ENCODE results near the gene NUMB. TPM values are rescaled to one million over a fixed set of nuclear protein-coding genes. Genes with fewer than 3 reads are reported as not detected.
A peak's percentile ranks its signal among the peaks of the same experiment; 100 is the strongest.

Gene NUMB
- 116 and 128 TPM in 2 replicates for total RNA-seq
- polyA plus RNA-seq: 164 and 210 TPM in 2 replicates
- 121 and 133 TPM in 2 replicates for polyA plus RNA-seq (2011; cell fraction: cytosol; rRNA removed)
- 224 and 247 TPM in 2 replicates for polyA plus RNA-seq (2011; cell fraction: nucleus; rRNA removed)
- 87.1 and 111 TPM in 2 replicates for polyA plus RNA-seq (2012)
- polyA minus RNA-seq: 389 and 406 TPM in 2 replicates
- polyA minus RNA-seq (2011; cell fraction: cytosol; rRNA and poly(A)+ RNA removed): 30.2 TPM
- 207 and 280 TPM in 2 replicates for polyA minus RNA-seq (2011; cell fraction: nucleus; rRNA and poly(A)+ RNA removed)
- Bru-seq, nascent RNA: percentile 95 among the genes with signal in this experiment
- percentile 83 among the genes with signal in this experiment for BruChase-seq, experiment 1, labeled RNA remaining after a 6-hour chase
- percentile 91 among the genes with signal in this experiment for BruChase-seq, experiment 2, labeled RNA remaining after a 2-hour chase
- long read RNA-seq, transcript NUMB-211 (11 exons, 3,607 nt): major isoform, 49 of 205 reads
- long read RNA-seq, transcript NUMB-215 (12 exons, 3,037 nt): minor isoform, 21 of 205 reads
- long read RNA-seq, partial matches to known transcripts: 22 of 205 reads
- long read RNA-seq, other reads (novel, unspliced or antisense): 107 of 205 reads

DNA sequence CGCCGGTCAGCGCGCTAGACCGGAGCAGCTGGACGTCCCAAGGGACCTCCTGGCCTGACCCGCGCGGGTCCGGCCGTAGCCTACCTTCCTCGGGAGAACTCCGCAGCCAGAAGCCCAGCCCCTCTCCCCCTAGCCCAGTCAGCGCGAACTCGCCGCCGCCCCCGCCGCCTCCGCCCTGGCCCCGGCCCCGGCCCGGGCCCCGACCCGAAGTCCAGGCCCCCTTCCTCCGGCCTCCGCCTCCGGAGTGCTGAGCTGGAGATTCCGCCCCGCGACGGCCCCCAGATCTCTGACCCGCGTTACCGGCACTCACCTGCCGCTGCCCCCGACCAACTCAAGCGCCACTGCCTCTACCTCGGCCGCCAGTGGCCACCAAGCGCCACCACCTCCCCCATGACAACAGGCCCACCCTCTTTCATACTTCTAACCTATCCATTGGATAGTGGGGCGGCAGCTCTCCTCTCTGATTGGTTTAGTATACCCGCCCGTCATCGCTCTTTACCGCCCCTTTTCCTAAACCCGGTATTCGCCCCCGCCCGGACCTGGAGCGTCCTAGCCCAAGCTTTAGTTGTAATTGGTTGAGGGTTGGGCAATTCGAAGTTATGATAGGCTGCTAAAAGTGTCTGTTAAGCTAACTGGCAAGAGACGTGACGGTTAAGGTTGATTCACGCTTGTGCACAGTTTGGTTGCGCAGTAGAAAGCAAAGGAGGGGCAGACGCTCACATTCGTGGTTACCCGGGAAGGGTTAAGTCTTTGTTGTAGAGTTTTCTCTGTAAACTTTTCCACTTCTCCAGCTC is at the start of gene NUMB:
TSS of gene NUMB (minus strand) at position 364 of the 794 bp plus-strand sequence. CDS start 102,795 bp downstream, outside the sequence.
- Histone ChIP-seq H3K27ac (ENCODE audit: insufficient read depth, low read depth, low read length) (peak within 1 kb of the TSS; percentile 79), H2AFZ (ENCODE audit: low read depth, low read length) (peak within 1 kb of the TSS; percentile 71), H3K4me2 (ENCODE audit: insufficient read depth, low read length) (peak within 1 kb of the TSS; percentile 92), H3K27me3 (ENCODE audit: control insufficient read depth in 2 of 2, insufficient read depth in 2 of 2, low read length in 2 of 2) (no peaks in the 10 kb centered on the region), H3K9me3 (replicated peaks; ENCODE audit: control insufficient read depth, insufficient read depth, low read length) (no peaks in the 10 kb centered on the region), H3K4me1 (ENCODE audit: control insufficient read depth, extremely low read depth, insufficient read depth, low read length) (peaks cover 67% of the 10 kb centered on the region), H3K36me3 (ENCODE audit: control insufficient read depth in 2 of 2, extremely low read depth in 1 of 2, insufficient read depth in 2 of 2, low read length in 2 of 2) (no peaks in the 10 kb centered on the region), H3K4me3 (replicated peaks in 1 of 3; ENCODE audit: insufficient read depth in 1 of 3, low read depth in 1 of 3, low read length in 3 of 3) (peak within 1 kb of the TSS; percentile 76 to 98 (median 98)), H4K20me1 (replicated peaks; ENCODE audit: control insufficient read depth, extremely low read depth, insufficient read depth, low read length) (peaks cover 3% of the 10 kb centered on the region), H3K9ac (replicated peaks; ENCODE audit: extremely low read depth, insufficient read depth, low read length) (peak within 1 kb of the TSS; percentile 92), H3K79me2 (ENCODE audit: control insufficient read depth, insufficient read depth, low read length) (peaks cover 48% of the 10 kb centered on the region), H3K9me1 (replicated peaks; ENCODE audit: control insufficient read depth, extremely low read depth, insufficient read depth, low read length) (no peaks in the 10 kb centered on the region)
- dilution Hi-C loops (cut with MboI; ENCODE audit: extremely low pct_ligation_motif_present, low sequenced_read_pairs) (loop anchor here (25.0 kb wide), 2 partner anchors 171 to 271 kb away; no protein-coding TSS in a partner anchor), intact Hi-C loops (cut with micrococcal nuclease) (loop anchor here (1.0 to 5.0 kb wide), 3 partner anchors 34 to 161 kb away; no protein-coding TSS in a partner anchor)
- peak; percentile 100 for DNase-seq (ENCODE audit: low read depth, low spot score)
- no TSS peak for BruUV-seq (replicated peaks)
- TF ChIP-seq JUN (IDR thresholded peaks at IDR 0.05; ENCODE audit: borderline replicate concordance, insufficient read depth, insufficient read length, low read depth) (no peak), POLR2A (IDR thresholded peaks at IDR 0.05; ENCODE audit: low read depth, low read length) (peak; percentile 78), POLR2AphosphoS5 (IDR thresholded peaks at IDR 0.05; ENCODE audit: insufficient read depth, low read depth, low read length) (peak; percentile 69), MYC (IDR thresholded peaks at IDR 0.05; ENCODE audit: low read depth, low read length) (peak; percentile 39)
- POLR2A ChIA-PET: interaction anchor here (1.0 to 1.3 kb wide), 3 partner anchors 20 to 400 kb away, joined by 3 to 5 read pairs (median 4); partner anchors contain the start of gene RBM25
- CTCF ChIA-PET: interaction anchor here (1.1 to 11.6 kb wide), 6 partner anchors 10 to 163 kb away, joined by 3 to 123 read pairs (median 3); no protein-coding TSS in a partner anchor
- FAIRE-seq: peak; percentile 92

Measured in endothelial cell of umbilical vein (primary cell).